CD4-positive, alpha-beta T cell treated with Interleukin-15 for 4 hours (primary cell): ENCODE data around the gene FMN1.

Experiments
- DNase-seq: peaks from one replicate; pipeline ENCODE4 v3.0.0-alpha.2; 2020; ENCODE audit warnings: low spot score

The FMN1 gene

DNA sequence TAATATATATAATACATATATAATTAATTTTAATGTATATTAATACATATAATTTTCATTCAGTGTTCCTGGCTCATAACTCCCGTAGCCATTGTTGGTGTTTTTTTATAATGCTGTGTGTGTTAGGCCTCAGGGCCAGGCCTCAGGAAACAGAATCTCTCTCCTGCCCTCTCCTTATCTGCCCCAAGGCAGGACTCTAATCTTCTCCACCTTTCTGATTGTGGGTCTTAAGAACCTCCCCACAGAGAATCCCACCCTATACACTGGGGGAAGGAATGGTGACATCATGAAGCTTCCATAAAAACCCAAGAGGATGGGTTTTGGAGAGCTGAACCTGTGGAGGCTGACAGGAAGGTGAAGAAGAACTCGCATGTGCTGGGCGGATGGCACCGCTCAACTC is 4.0 kb upstream of the FMN1 start:
- DNase-seq: no peak

DNA sequence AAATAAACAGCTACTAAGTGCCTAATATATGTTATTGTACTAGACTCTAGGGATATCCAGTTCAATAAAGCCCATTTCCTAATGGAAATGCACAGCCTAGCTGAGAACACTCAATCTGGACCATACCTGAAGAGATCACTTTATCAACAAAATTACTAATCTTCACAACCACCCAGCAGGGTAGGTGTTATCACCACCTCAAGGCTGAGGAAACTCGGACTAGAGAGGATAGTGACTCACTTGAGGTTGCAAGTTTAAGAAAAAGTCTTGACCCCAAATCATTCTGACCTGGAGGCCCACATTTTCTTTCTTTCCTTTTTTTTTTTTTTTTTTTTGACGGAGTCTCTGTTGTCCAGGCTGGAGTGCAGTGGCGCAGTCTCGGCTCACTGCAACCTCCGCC is 3.1 kb upstream of the FMN1 start:
- DNase-seq: no peak

- no peak for DNase-seq
Measured at GRCh38 chr15:33194237-33194636, 277 bp downstream of the FMN1 start.

DNA sequence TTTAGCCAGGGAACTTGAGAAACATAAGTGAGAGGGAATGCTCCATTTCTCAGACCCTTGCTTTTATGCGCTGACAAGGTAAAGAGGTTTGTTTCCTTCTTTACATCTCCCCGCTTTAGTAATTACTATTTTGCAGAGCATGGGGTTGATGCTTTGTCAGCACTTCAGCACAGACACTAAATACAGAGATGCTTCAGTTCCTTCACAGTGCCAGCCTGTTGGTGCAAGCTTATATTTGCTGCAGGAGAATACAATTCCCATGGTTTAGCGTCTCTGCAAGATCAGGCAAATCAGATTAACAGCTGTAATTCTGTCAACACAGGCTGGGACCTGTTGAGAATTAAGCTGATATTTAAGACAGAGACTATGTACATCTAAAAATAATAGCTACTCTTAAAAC is 2.9 kb downstream of the FMN1 start:
- no peak for DNase-seq

DNA sequence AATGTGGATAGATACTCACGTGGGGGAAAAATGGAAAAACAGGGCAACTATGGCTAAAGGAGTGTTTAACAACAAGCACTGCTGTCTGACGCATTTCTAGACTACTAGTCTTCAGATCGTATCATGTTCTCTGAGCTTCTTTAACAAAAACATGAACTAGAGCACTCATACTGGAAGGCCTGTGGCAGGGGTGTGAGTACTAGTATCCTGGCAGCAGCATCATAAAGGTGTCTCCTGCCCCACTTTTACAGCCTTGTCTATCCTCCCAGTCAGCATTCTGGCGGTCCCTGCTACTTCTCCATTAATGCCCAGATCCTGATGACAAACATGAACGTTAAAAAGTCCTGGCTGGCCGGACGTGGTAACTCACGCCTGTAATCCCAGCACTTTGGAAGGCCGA is 4.0 kb downstream of the FMN1 start:
- no peak for DNase-seq

DNA sequence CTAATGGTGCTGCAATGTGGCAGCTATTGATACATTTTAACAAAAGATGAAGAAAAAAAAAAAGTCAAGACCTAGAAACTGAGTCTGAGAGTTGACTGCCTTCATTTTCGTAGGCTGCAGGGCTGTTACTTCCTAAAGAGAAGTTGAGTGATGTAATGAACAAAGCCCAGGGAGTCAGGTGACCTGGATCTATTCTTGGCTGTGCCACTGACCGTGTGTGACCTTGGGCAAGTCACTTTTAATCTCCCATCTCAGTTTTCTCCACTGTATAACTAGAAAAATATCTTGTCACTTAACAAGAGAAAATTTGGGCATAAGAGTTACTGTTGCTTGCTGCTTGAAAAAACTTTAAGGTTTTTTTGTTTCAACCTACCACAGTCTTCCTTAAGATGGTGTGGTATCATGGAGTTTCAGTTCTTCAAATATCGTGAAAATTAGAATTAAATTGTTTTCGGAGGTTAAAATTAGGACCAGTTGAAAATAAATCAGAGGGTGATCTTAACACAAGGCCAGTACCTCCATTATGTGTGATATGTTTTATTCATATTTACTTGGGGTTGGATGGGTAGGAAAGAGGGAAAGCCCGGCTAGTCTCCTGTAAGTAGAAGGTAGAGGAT is 5.8 kb downstream of the FMN1 start:
- DNase-seq: no peak

- no peak for DNase-seq
Measured at GRCh38 chr15:33188159-33188558, 6.4 kb downstream of the FMN1 start.

DNA sequence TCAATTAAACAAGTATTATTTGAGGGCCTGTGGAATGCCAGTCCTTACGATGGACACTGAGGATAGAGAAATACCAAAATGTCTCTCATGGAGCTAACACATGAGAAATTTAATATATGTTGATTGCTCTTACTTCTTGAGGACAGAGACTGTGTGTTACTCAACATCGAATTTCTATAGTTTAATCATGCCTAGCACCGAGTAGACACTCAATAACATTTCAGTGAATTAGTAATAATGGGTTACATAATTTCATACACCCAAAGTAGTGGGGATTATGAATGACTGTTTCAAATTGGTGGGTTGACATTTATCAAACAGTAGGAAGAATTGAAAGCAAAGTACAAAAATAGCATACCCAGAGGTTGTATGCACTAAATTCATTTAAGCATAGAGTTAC is 11.2 kb downstream of the FMN1 start:
- DNase-seq: no peak

DNA sequence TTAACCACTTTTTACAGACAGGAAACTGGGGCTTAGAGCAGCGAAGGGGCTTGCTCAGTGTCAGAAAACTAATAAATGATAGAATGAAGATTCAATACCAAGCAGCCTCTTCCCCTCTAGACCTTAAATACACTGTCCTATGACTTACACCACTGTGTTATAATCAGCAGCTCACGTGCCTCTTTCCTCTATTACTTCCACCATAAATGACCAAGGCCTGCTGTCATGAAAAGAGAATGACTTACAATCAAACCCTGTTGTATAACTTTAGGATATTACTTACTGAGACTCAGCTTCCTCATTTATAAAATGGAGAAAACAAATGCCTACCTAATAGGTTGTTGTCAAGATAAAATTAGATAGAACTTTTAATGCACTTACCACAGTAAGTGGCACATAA is 11.6 kb downstream of the FMN1 start:
- no peak for DNase-seq

DNA sequence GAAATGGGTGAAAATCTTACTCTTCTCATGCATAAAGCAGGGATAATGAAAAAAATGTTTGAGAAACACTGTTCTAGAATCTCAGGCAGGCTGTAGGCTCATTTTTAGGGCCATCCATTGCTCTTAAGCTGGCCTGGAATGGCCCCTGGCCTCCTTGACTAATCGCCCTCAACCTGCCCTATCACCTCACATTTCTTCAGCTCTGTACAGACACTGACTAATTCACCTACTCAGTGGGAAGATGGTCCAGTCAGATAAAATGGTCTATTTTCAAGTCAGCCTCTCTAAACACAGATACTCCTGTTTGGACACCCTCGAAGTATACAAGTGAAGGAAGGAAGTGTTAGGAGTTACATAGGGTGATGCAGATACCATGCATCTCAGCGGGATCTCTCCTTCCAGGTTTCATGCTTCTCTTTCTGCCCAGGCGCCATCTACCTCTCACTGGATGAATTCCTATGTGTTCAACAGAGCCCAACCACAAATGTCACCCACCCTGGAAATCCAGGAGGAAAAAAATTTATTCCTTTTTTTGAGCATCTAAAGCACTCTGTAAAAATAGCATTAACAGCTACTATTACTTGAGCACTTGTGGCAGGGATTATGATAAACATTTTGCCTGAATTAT is 12.1 kb downstream of the FMN1 start:
- no peak for DNase-seq

GRCh38 chr15:33179874-33180273 is 14.6 kb downstream of the FMN1 start:
- DNase-seq: no peak

DNA sequence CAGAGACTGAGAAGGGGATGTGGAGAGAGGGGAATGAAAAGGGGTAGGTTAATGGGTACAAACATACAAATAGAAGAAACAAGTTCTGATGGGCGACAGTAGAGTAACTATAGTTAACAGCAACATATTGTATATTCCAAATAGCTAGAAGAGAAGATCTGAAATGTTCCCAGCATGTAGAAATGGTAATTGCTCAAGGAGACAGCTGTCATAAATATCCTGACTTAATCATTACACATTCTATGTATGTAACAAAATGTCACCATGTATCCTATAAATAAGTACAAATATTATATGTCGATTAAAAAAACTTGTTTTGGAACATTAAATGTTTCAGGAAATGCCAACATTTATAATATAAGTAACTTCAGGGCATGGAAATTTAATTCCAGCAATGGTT is 23.3 kb downstream of the FMN1 start:
- no peak for DNase-seq

DNA sequence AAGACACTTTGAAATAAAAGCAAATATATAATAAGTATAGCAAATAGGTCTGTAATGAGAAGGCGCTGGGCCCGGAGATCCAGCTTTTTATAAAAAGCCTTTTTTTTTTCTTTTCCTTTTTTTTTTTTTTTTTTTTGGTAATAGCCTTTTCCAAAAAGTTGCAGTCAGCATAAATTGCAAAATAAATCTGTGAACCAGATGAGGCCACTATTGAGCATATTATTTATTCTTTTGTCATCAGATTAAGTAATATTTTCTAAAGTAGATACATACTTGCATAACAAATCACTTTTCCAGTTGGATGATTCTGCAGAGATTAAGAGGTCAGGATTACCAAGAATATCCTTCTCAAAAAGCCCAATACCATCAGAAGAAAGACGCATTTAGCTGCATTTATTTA is 24.9 kb downstream of the FMN1 start:
- no peak for DNase-seq

GRCh38 chr15:33168444-33168843 is 26.1 kb downstream of the FMN1 start:
- DNase-seq: no peak

GRCh38 chr15:33163816-33164215 is 30.7 kb downstream of the FMN1 start:
- DNase-seq: no peak

DNA sequence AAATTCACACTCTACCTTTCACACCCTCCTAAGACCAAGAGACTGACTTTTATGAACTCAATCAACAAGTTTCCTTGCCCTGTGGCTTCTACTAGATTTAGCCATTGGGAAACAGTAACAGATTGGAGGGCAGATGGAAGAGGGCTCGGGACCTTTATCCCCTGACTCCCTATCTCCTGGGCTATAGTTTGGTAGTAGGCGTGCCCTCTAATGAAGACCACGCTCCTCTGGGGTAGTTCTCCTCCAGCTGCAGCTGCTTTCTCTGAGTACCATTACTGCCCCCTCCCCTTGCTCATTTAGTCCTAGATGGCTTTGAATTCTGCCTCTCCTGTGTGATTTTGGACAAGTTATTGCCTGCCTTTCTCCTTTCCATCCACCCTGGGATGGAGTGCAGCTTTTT is 33.3 kb downstream of the FMN1 start:
- no peak for DNase-seq

GRCh38 chr15:33160581-33161165 is 33.8 kb downstream of the FMN1 start:
- DNase-seq: no peak

DNA sequence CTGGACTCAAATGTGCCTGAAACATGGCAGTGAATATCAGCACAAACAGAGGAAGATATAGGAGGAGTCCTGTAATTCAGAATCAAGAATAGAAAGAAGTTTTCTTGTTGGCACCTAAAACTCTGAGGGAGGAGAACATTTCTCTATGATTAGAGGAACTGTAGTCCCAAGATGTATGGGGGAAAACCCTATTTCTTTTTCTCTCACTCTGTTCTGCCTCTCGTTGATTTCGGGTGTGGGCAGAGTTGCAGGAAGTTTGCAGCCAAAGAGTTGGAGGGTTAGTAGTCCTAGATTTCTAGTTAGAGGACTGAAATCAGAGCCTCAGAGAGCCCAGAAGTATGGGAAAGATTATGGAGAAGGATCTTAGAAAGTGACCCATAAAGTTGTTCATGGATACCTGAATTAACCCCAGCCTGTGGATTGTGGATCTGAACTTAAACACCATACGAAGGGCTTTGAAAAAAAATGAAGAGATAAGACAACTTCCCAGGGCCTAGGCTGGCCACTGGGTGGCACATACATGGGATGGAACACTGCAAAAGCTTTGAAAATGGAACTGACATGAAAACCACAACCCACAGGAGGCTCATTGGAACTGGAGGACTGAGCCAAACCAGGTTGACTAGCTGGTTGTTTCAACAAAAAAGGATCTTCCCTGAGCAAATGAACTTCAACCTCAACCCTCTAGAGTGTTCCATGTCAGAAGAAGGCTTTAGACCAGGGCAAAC is 34.6 kb downstream of the FMN1 start:
- no peak for DNase-seq

DNA sequence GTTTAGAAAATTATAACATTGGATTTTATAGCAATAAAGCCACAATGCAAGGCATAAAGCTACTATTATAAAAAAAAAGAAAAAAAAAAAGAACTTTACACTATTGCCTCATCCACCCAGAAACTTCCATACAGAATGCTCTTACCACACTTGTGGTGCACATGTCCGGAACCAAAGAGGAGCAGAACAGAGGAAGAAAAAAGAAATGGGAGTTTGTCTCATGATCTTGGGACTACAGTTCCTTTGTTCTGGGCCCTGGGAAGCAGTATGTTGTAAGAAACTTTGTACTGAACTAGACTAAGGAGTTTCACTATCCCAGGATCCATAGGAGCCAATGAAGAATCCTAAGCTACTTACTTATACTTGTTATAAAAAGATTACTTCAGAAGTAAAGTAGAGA is 36.1 kb downstream of the FMN1 start:
- no peak for DNase-seq

GRCh38 chr15:33157371-33158037 is 37.0 kb downstream of the FMN1 start:
- DNase-seq: no peak

- DNase-seq: no peak
Measured at GRCh38 chr15:33155691-33156420, 38.7 kb downstream of the FMN1 start.
